Activated CD4-positive, alpha-beta T cell treated with anti-CD3 and anti-CD28 coated beads, Interleukin-2, Interleukin-4, amounts not matched to agents 100 ng/mL and 50 ng/mL, durations not matched to agents 16 hours and 8 hours (primary cell): Measurements from ENCODE around the gene PDCD7.
"Not testable (repeated sequence)": the region's sequence is repeated elsewhere in the genome, so short reads cannot be mapped to it uniquely, and the experiment has no call there.

Source experiments
- DNase-seq: peaks from one replicate; pipeline ENCODE4 v3.0.0-alpha.2; 2020; ENCODE audit warnings: low spot score

PDCD7 gene

GRCh38 chr15:65091946-65092770 is 41.5 kb downstream of the PDCD7 start:
- no peak for DNase-seq

- DNase-seq: no peak
Observed at GRCh38 chr15:65089206-65089824, 44.3 kb downstream of the PDCD7 start.

DNA sequence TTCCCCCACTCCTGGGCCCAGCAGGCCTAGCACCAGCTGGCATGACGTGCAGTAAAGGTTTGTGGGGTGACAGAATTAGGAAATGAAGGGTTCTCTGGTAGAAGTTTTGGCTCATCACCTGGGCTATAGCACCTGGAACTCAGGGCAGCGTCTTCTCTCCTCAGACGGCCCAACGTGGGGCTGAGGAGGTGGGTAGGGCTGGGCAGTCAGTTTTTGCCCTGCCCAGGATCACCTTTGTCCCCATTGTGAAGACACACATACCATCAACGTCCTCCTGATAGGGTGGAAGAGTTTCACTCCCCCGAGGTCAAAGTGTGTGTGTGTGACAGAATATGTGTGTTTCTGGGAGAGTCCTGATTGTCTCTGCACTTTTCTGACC is 45.0 kb downstream of the PDCD7 start:
- no peak for DNase-seq

GRCh38 chr15:65087873-65088642 is 45.5 kb downstream of the PDCD7 start:
- DNase-seq: no peak

DNA sequence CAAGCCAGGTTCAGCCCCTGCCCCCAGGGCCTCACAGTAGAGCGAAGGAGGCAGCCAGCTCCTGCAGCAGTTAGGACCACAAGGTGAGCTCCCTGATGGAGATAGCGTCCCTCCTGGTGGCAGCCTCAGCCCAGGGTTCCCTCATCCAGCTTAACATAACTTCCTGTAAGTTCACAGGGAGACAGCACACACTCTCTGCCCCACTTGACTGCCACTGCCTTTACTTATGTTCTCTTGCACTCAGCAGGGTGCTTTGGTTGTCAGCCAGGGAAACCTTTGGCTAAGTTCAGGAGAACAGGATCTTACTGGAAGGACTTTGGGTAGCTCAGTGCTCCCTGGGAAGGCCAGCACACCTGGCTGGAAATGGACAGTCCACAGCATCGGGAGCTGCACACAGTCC is 46.2 kb downstream of the PDCD7 start:
- no peak for DNase-seq

GRCh38 chr15:65086680-65087111 is 46.9 kb downstream of the PDCD7 start:
- no peak for DNase-seq

- no peak for DNase-seq
Observed at GRCh38 chr15:65085990-65086679, 47.5 kb downstream of the PDCD7 start.

DNA sequence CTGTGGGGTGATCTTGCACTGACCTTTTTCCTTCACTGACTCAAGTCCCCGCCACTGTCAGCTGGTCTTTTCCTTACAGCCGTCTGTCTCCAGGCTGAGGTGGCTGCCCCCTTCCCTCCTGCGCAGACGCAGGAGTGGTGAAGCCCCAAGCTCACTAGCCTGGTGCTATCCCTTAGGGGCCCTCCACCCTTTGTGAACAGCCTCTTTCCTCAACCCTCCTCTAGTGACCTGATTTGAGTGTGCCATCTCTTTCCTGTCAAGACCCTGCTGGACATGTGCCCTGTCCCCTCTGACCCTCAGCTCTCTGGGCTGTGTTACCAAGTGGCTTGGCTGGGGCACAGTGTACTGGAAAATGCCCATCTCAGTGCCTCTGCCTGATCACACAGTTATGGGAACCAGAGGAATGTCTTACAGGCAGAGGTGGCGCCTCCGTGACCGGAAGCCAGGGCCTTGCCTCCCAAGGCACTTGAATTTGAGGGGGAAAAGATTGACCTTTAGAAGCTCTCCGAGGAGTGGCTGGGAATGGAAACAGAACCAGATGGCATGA is 48.3 kb downstream of the PDCD7 start:
- DNase-seq: no peak

DNA sequence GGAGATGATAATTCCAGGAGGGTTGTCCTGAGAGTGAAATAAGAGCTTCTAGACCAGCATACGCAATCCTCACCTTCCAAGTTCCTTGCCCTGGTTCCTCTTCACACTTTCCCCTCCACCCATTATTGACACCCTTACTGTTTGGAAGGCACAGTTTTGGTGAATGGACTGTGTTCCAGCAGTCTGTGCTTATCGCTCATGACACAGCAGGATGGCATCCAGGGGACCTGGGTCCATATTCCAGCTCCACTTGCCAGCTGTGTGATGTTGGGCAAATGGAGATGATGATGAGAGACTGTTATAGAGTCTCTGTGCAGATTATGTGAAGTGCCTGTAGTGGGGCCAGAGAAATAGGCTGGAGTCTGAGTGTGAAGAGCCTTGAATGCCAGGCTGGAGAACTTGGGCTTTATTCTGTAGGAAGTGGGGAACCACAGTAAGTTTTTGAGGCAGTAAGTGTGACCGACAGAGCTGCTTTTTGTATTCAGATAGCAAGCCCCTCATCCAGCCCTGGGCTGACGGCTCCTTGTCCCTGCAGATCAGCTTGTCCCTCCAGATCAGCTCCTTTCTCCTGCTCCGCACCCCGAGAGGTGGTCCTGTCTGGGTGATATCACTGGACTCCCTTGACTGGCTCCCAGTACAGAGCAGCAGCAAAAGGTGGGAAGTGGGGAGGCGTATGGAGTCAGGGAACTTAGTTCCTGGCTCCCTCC is 49.0 kb downstream of the PDCD7 start:
- no peak for DNase-seq

GRCh38 chr15:65083262-65083701 is 50.3 kb downstream of the PDCD7 start:
- no peak for DNase-seq

DNA sequence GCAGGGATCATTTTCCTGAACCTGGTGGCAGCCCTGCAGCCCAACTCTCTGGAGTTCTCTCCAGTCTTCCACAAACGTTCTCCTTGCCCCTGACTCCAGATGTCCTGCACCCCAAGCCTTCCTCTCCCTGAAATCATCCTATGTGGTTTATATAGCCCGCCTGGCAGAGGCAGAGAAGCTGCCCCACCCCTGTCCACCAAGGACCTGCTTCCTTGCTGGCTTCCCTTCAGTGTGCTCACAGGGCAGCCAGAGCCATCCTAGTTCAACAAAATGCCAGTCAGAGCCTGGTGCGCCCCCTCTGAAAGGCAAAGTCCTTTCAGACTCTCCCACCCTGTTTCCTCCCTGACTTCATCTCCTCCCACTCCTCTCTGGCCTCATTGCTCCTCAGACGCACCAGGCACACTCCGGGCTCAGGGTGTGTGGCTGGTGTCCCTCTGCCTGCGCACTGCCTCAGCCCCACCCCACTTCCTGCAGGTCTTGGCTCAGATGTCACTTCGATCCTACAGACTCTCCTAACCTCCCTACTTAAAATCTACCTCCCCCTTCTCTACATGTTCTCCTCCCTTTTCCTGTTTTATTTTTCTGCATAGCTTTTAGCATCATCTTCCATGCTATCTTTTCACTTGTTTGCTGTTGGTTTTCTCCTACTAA is 51.2 kb downstream of the PDCD7 start:
- no peak for DNase-seq

DNA sequence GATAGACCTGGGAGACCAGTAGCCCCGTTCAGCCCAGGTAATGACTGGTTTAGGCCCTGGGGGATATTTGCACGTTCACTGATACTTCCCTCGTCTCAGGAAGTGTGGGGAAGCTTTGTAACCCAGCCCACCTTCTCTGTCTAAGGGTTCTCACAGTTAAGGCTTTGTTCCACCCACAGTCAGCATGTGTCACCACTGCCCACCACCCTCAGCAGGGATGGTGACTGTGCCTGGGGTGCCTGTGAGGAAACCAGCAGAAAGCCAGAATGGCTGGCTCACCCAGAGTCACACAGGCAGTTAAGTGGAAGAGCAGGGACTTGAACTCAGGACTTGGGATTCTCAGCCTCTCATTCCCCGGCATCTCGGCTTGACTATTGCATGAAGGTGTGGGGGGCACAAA is 51.9 kb downstream of the PDCD7 start:
- DNase-seq: no peak

- no peak for DNase-seq
Observed at GRCh38 chr15:65081270-65081669, 52.3 kb downstream of the PDCD7 start.

GRCh38 chr15:65079580-65079979 is 54.0 kb downstream of the PDCD7 start:
- DNase-seq: no peak

DNA sequence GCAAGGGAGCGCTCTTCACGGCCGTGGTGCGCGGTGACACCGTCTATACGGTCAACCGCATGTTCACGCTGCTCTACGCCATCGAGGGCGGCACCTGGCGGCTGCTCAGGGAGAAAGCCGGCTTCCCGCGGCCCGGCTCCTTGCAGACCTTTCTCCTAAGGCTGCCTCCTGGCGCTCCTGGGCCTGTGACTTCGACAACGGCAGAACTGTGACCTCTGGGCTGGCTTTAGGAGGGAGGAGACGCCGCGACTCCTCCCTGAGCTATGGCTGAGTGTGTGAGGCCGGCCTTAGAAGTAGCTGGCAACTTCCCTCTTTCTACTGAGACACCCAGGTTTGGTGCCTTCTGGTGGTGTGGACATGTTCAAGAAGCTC is 55.6 kb downstream of the PDCD7 start:
- DNase-seq: peak; percentile 42

- DNase-seq: no peak
Observed at GRCh38 chr15:65077291-65077980, 56.2 kb downstream of the PDCD7 start.

- no peak for DNase-seq
Observed at GRCh38 chr15:65076486-65077290, 56.9 kb downstream of the PDCD7 start, which contains the start of gene KBTBD13. KBTBD13 (plus strand) TSS chr15:65076746; CDS start chr15:65076816, 70 bp downstream.

DNA sequence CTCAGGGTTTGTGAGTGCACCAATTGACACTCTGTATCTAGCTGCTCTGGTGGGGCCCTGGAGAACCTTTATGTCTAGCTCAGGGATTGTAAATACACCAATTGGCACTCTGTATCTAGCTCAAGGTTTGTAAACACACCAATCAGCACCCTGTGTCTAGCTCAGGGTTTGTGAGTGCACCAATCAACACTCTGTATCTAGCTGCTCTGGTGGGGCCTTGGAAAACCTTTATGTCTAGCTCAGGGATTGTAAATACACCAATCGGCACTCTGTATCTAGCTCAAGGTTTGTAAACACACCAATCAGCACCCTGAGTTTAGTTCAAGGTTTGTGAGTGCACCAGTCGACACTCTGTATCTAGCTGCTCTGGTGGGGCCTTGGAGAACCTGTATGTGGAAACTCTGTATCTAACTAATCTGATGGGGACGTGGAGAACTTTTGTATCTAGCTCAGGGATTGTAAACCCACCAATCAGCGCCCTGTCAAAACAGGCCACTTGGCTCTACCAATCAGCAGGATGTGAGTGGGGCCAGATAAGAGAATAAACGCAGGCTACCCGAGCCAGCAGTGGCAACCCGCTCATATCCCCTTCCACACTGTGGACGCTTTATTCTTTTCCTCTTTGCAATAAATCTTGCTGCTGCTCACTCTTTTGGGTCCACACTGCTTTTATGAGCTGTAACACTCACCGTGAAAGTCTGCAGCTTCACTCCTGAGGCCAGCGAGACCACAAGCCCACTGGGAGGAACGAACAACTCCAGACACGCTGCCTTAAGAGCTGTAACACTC is 57.8 kb downstream of the PDCD7 start:
- not testable (repeated sequence) for DNase-seq
